Amniotic stem cell (primary cell): Measurements from ENCODE around the gene PIN1.

Source experiments
- DNase-seq: peaks from one replicate; lab custom pipeline; 2025; lab: John Stamatoyannopoulos, UW

Gene PIN1

GRCh38 chr19:9857076-9857721 lies 22.1 kb downstream of the PIN1 start:
- DNase-seq, result no peak

GRCh38 chr19:9857920-9858746 lies 23.0 kb downstream of the PIN1 start:
- DNase-seq, result no peak

- no peak for DNase-seq
Measured at GRCh38 chr19:9858766-9859165, 23.6 kb downstream of the PIN1 start.

GRCh38 chr19:9860407-9860806 lies 25.3 kb downstream of the PIN1 start:
- no peak for DNase-seq

- no peak for DNase-seq
Measured at GRCh38 chr19:9861503-9861902, 26.4 kb downstream of the PIN1 start.

GRCh38 chr19:9862938-9863337 lies 27.8 kb downstream of the PIN1 start:
- DNase-seq, result no peak

- DNase-seq, result no peak
Measured at GRCh38 chr19:9863759-9864158, 28.6 kb downstream of the PIN1 start.

GRCh38 chr19:9865732-9866501 lies 30.8 kb downstream of the PIN1 start:
- no peak for DNase-seq

- no peak for DNase-seq
Measured at GRCh38 chr19:9868983-9869617, 34.0 kb downstream of the PIN1 start.

GRCh38 chr19:9871626-9872338 lies 36.7 kb downstream of the PIN1 start:
- DNase-seq, result no peak

- DNase-seq, result no peak
Measured at GRCh38 chr19:9872618-9873242, 37.6 kb downstream of the PIN1 start.

- DNase-seq, result no peak
Measured at GRCh38 chr19:9875031-9875627, 40.0 kb downstream of the PIN1 start.

GRCh38 chr19:9875796-9876195 lies 40.7 kb downstream of the PIN1 start:
- no peak for DNase-seq

GRCh38 chr19:9877780-9878510 lies 42.8 kb downstream of the PIN1 start:
- no peak for DNase-seq

- DNase-seq, result no peak
Measured at GRCh38 chr19:9878511-9879196, 43.5 kb downstream of the PIN1 start.

- no peak for DNase-seq
Measured at GRCh38 chr19:9881720-9882119, 46.6 kb downstream of the PIN1 start.

- no peak for DNase-seq
Measured at GRCh38 chr19:9883231-9883758, 48.2 kb downstream of the PIN1 start.

- DNase-seq, result no peak
Measured at GRCh38 chr19:9883764-9884163, 48.6 kb downstream of the PIN1 start.

- no peak for DNase-seq
Measured at GRCh38 chr19:9885077-9885552, 50.0 kb downstream of the PIN1 start.
